ENCODE data around the gene TTC28. TPM values are rescaled to one million over a fixed set of nuclear protein-coding genes. Genes with fewer than 3 reads are reported as not detected.
"Not testable (repeated sequence)": the region's sequence is repeated elsewhere in the genome, so short reads cannot be mapped to it uniquely, and the experiment has no call there.

The TTC28 gene
- total and polyA plus RNA-seq, 2 donors = 15.9 to 81.9 TPM

DNA sequence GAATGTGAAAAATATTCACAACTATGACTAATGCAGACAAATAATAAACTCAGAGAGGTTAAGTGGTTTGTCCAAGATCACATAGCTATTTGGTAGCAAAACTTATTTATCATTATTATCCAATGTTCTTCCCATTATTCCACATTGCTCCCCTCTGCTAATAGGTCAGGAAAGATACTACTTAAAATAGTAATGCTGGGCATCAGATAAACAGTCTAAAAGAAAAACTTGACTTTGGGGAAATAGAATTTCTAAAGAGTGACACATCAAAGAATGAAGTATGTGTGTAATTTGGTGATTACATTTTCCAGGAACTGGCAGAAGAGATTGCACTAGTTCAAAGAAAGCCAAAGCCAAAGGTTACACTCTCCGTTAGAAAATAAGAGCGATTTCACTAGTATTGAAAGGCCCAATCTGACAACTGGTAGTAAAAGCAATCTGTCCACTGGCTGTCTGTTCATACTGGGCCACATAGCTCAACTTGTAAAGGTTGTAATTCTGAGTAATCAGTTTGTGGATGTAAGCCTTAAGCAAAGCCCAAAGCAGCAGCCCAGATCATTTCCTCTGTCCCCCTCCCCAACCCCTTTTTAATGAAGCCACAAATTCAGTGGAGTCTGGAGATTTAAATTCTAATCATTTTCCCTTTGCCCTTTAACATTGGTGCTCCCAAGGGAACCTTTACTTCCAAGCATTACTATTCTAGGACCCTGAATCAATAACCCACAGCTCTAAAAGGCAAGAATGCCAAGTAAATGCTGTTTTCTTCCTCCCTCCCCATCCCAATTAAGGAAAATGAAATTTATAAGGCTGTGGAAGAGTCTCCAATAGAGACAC is 283.5 kb downstream of the TTC28 start:
- 15% methylated on average over 2 of the region's 2 CpGs for WGBS
- H3K36me3 ChIP-seq (ENCODE audit: insufficient read depth) = no peaks in the 10 kb centered on the region
- no peak overlapping the region for H3K4me3 ChIP-seq (ENCODE audit: low read depth, low read length)
- H3K4me1 ChIP-seq (ENCODE audit: insufficient read depth) = no peaks in the 10 kb centered on the region
- no peak for DNase-seq (ENCODE audit: extremely low spot score)
- no peak overlapping the region for H3K27ac ChIP-seq (ENCODE audit: low read depth)

DNA sequence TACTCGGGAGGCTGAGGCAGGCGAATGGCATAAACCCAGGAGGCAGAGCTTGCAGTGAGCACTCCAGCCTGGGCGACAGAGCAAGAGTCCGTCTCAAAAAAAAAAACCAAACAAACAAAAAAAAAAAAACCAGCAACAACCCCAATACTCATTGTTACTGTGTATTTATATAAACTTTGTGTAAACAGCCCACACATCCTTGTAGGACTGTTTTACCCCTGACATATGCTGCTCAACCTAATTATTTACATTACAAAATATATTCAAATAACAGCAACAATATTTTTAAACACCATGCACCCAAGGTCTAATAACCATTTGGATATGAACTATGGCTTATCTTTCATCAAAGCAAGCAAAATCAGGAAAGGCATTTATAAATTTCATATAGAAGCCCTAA is 284.1 kb downstream of the TTC28 start:
- WGBS = 93% methylated on average over 4 of the region's 4 CpGs
- DNase-seq (ENCODE audit: extremely low spot score) = no peak
- no peak overlapping the region for H3K4me3 ChIP-seq (ENCODE audit: low read depth, low read length)
- no peaks in the 10 kb centered on the region for H3K36me3 ChIP-seq (ENCODE audit: insufficient read depth)
- no peak overlapping the region for H3K27ac ChIP-seq (ENCODE audit: low read depth)
- no peaks in the 10 kb centered on the region for H3K4me1 ChIP-seq (ENCODE audit: insufficient read depth)

DNA sequence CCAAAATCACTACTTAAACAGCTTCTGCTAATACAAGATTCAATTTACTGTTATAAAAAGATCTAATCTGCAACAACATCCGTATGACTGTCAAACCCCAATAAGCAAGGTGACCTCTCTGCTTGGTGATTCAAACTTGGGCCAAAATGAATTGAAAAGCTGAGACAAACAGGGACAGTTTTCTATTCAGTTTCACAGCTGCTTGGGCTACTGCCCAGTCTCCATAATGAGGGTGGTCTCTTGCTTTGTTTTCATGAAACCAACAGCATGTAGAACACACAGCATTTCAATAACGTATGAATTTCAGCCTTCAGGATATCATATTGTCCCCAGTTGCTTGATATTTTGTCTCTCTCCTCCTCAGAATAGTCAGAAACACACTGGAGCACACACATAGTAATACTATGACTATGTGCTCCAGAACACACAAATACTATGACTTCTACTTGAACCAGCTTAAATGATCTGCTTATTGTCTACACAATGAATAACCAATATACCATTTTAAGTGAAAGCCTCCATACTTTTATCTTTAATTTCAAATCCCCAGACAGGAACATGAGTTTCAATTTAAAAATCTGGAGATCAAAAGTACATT is 285.0 kb downstream of the TTC28 start:
- Histone ChIP-seq H3K27ac (ENCODE audit: low read depth) (no peak overlapping the region), H3K36me3 (ENCODE audit: insufficient read depth) (no peaks in the 10 kb centered on the region), H3K4me3 (ENCODE audit: low read depth, low read length) (no peak overlapping the region), H3K4me1 (ENCODE audit: insufficient read depth) (no peaks in the 10 kb centered on the region)
- DNase-seq (ENCODE audit: extremely low spot score) = no peak
- WGBS = 66% methylated on average over 2 of the region's 2 CpGs

DNA sequence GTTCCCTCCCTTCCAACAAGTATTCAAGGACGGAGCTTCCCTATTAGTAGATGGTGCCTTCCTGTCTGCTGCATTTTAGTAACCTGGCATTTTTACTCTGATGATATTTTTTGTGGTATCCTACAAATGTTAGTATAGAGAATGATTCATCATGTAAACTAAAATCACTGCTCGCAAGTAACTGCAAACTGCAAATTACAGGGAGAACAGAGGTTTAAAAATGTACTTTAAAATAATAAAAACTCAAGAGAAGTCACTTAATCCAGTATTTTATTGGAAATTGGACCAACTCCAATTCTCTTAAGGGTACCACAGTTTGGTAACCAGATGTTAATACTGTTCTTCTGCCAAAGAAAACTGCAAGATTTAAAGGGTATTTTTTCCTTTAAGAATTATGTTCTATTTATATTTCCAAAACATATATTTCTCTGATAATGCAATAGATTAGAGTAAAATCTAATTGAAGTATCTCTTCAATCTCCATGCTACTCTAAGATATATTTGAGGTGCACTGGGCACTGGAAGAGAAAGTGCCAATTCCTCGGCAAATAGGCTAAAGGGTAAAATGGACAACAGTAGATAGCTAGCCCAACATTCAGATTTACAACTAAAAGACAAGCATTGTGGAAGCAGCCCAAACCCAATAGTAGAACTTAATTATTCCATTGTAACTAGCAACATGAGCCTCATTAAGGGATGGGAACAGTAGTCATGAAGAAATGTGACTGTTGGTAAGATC is 298.0 kb downstream of the TTC28 start:
- H3K27ac ChIP-seq (ENCODE audit: low read depth) = no peak overlapping the region
- H3K36me3 ChIP-seq (ENCODE audit: insufficient read depth) = no peaks in the 10 kb centered on the region
- no peaks in the 10 kb centered on the region for H3K4me1 ChIP-seq (ENCODE audit: insufficient read depth)
- no peak overlapping the region for H3K4me3 ChIP-seq (ENCODE audit: low read depth, low read length)
- 51% methylated on average over 3 of the region's 3 CpGs for WGBS
- no peak for DNase-seq (ENCODE audit: extremely low spot score)

DNA sequence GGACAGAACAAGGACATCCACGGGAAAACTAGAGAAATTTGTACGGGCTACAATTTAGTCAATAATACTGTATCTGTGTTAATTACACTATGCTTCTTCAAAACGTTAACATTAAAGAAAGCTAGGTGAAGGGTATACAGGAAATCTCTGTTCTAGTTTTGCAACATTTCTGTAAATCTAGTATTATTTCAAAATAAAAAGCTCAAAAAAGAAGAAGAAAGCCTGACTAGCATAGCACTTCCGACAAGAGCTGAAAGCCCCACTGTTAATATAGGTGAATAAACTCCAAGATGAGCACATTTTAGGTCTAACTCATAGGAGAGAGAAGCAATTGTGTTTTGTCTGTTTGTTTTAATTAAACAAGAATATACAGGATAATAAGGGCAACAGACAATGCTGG is 299.7 kb downstream of the TTC28 start:
- no peaks in the 10 kb centered on the region for H3K36me3 ChIP-seq (ENCODE audit: insufficient read depth)
- H3K4me3 ChIP-seq (ENCODE audit: low read depth, low read length) = no peak overlapping the region
- H3K4me1 ChIP-seq (ENCODE audit: insufficient read depth) = no peaks in the 10 kb centered on the region
- 88% methylated on average over 4 of the region's 4 CpGs for WGBS
- no peak for DNase-seq (ENCODE audit: extremely low spot score)
- H3K27ac ChIP-seq (ENCODE audit: low read depth) = no peak overlapping the region

DNA sequence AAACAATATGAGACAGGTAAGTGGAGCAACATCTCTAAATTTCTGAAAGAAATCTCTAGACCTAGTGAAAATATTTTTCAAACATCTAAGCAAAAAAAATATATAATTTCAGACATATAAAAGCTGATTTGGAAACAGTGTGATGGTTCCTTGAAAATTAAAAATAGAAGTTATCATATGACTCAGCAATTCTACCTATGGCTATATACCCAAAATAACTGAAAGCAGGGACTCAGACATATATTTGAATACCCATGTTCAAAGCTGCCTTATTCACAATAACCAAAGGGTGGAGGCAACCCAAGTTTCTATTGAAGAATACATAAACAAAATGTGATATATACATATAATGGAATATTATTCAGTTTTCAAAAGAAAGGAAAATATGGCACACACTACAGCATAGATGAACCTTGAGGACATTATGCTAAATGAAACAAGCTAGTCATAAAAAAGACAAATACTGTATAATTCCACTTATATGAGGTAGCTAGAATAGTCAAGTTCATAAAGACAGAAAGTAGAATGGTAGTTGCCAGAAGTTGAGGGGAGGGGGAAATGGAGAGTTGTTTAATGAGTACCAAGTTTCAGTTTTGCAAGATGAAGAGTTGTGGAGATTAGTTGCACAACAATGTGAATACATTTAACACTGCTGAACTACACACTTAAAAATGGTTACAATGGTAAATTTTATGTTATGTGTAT is 300.4 kb downstream of the TTC28 start:
- no peaks in the 10 kb centered on the region for H3K36me3 ChIP-seq (ENCODE audit: insufficient read depth)
- H3K27ac ChIP-seq (ENCODE audit: low read depth) = no peak overlapping the region
- DNase-seq (ENCODE audit: extremely low spot score) = no peak
- no peak overlapping the region for H3K4me3 ChIP-seq (ENCODE audit: low read depth, low read length)
- no peaks in the 10 kb centered on the region for H3K4me1 ChIP-seq (ENCODE audit: insufficient read depth)

DNA sequence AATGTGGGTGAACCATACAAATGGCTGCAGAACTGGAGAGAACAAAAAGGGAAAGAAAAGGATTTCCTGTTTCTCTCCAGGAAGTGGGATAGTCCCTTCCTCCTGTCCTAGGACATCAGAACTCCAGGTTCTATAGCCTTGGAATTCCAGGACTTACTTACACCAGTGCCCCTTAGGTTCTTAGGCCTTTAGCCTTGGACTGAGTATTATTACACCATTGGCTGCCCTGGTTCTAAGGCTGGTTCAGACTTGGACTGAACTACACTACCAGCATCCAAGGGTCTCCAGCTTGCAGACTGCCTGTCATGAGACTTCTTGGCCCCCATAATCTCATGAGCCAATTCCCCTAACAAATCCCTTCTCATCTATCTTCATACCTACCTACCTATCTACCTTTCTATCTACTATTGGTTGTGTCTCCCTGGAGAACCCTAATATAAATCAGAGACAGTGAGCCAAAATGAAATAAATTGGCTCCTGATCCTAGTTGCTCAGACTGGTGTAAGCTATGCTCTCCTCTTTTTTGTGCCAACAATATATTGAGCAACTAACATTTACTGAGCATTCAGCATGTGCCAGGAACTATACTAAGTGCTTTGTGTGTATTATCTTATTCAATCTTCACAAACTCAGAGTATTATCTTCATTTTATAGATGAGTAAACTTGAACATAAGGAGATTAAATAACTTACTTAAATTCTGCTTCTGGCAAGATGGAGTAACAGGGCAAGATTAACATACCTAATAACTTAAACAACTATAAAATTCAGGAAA is 303.7 kb downstream of the TTC28 start:
- Histone ChIP-seq H3K4me3 (ENCODE audit: low read depth, low read length) (no peak overlapping the region), H3K27ac (ENCODE audit: low read depth) (no peak overlapping the region), H3K4me1 (ENCODE audit: insufficient read depth) (no peaks in the 10 kb centered on the region), H3K36me3 (ENCODE audit: insufficient read depth) (no peaks in the 10 kb centered on the region)
- no peak for DNase-seq (ENCODE audit: extremely low spot score)

DNA sequence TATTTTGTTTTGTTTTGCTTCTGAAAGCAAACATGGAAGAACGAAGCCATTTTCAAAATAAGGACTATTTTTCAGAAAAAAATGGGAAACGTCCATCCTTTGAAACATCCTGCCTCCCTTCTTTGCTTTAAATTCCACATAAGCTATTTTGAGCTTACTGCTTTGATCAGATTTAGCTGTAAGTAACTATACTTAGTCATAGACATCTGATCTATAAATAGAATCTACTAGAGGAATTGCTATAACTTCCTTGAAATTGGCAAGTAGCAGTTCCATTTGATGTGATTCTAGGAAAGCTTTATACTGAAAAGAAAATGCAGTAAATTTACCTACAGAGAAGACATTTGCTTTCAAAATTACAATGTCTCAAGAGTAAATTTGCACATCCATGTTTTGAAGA is 305.8 kb downstream of the TTC28 start:
- DNase-seq (ENCODE audit: extremely low spot score) = no peak
- Histone ChIP-seq H3K4me1 (ENCODE audit: insufficient read depth) (no peaks in the 10 kb centered on the region), H3K36me3 (ENCODE audit: insufficient read depth) (no peaks in the 10 kb centered on the region), H3K4me3 (ENCODE audit: low read depth, low read length) (no peak overlapping the region), H3K27ac (ENCODE audit: low read depth) (no peak overlapping the region)
- WGBS = 41% methylated on average over 2 of the region's 2 CpGs

DNA sequence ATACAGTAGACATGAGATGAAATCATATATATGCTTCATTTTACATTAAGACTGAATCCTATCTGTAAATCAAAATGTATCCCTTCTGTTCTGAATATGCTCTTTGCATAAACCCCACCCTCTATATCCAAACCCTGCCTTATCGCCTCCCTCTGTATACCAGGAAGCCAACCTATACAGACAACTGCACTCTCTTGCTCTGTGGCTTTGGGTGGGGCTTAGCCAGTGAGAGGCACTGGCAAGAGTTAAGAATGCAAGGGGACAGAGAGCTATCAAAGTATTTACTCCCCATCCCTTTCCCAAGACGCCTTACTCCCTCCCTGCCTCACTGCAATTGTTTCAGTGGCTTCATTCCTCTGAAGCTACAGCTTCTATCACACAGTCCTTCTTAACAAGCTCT is 309.8 kb downstream of the TTC28 start:
- WGBS = 73% methylated on average over 2 of the region's 2 CpGs
- Histone ChIP-seq H3K4me1 (ENCODE audit: insufficient read depth) (no peaks in the 10 kb centered on the region), H3K4me3 (ENCODE audit: low read depth, low read length) (no peak overlapping the region), H3K36me3 (ENCODE audit: insufficient read depth) (no peaks in the 10 kb centered on the region), H3K27ac (ENCODE audit: low read depth) (no peak overlapping the region)
- no peak for DNase-seq (ENCODE audit: extremely low spot score)

DNA sequence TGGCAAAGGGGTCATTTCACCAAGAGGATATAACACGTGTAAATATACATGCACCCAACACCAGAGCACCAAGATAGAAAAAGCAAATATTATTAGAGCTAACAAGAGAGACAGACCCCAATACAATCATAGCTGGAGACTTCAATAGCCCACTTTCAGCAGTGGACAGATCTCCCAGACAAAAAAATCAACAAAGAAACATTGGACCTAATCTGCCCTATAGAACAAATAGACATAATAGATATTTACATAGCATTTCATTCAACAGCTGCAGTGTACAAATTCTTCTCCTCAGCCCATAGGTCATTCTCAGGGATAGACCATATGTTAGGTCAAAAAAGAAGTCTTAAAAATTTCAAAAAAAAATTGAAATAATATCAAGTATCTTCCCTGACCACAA is 312.8 kb downstream of the TTC28 start:
- 94% methylated on average over 1 of the region's 1 CpG for WGBS
- Histone ChIP-seq H3K4me3 (ENCODE audit: low read depth, low read length) (no peak overlapping the region), H3K27ac (ENCODE audit: low read depth) (no peak overlapping the region), H3K4me1 (ENCODE audit: insufficient read depth) (no peaks in the 10 kb centered on the region), H3K36me3 (ENCODE audit: insufficient read depth) (no peaks in the 10 kb centered on the region)
- DNase-seq (ENCODE audit: extremely low spot score) = no peak

DNA sequence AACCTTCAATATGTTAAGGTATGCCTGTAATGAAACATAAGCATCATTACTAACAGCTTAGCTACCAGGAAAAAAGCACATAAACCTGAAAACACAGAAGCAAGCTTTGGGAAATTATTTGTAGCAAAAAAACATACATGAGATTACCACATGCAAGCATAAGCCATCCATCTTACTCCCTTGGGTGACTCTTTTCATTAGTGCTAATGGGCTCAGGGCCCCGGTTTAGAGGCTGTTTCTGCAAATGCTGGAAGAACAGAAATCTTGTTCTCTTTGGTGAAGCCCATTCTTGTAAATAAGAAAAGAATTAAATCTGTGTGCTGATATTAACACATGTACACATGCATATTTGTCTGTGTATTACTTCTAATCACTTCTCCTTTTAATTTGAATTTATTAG is 314.3 kb downstream of the TTC28 start:
- DNase-seq (ENCODE audit: extremely low spot score) = no peak
- no peaks in the 10 kb centered on the region for H3K4me1 ChIP-seq (ENCODE audit: insufficient read depth)
- no peak overlapping the region for H3K4me3 ChIP-seq (ENCODE audit: low read depth, low read length)
- WGBS = 88% methylated on average over 1 of the region's 1 CpG
- H3K27ac ChIP-seq (ENCODE audit: low read depth) = no peak overlapping the region
- H3K36me3 ChIP-seq (ENCODE audit: insufficient read depth) = no peaks in the 10 kb centered on the region

DNA sequence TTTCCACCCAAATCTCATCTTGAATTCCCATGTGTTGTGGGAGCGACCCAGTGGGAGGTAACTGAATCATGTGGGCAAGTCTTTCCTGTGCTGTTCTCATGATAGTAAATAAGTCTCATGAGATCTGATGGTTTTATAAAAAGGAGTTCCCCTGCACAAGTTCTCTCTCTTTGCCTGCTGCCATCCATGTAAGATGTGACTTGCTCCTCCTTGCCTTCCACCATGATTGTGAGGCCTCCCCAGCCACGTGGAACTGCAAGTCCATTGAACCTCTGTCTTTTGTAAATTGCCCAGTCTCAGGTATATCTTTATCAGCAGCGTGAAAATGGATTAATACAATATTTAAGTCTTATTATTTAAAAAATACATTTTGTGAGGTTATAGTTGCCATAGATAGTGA is 315.5 kb downstream of the TTC28 start:
- 97% methylated on average over 3 of the region's 3 CpGs for WGBS

DNA sequence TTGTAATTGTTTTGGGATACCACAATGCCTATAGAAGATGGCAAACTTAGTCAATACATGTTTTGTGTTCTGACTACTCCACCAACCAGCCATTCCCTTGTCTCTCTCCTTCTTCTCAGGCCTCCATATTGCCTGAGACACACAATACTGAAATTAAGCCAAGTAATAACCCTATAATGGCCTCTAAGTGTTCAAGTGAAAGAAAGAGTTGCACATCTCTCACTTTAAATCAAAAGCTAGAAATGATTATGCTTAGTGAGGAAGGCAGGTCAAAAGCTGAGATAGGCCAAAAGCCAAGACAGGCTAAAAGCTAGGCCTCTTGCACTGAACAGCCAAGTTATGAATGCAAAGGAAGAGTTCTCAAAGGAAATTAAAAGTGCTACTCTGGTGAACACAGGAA is 318.7 kb downstream of the TTC28 start:
- Histone ChIP-seq H3K36me3 (ENCODE audit: insufficient read depth) (no peaks in the 10 kb centered on the region), H3K4me1 (ENCODE audit: insufficient read depth) (no peaks in the 10 kb centered on the region), H3K4me3 (ENCODE audit: low read depth, low read length) (no peak overlapping the region), H3K27ac (ENCODE audit: low read depth) (no peak overlapping the region)
- DNase-seq (ENCODE audit: extremely low spot score) = no peak

More for the DNA sequence above, 315.5 kb downstream of the TTC28 start:
- not testable (repeated sequence) for H3K4me3 ChIP-seq (ENCODE audit: low read depth, low read length); H3K4me1 ChIP-seq (ENCODE audit: insufficient read depth); H3K27ac ChIP-seq (ENCODE audit: low read depth); DNase-seq (ENCODE audit: extremely low spot score); H3K36me3 ChIP-seq (ENCODE audit: insufficient read depth)
